A673 (cell line): ENCODE measurements around the gene NEIL3. TPM values are rescaled to one million over a fixed set of nuclear protein-coding genes. Genes with fewer than 3 reads are reported as not detected.
A peak's percentile ranks its signal among the peaks of the same experiment; 100 is the strongest.

ENCODE experiments used
- BruUV-seq: library from RNA; stranded (reverse); fragments of 400-500 nt; replicated peaks from 2 replicates; lab custom pipeline; 2021; lab: Mats Ljungman, UMichigan
- CTCF ChIA-PET: fragments of 300-600 bp; sonication (Branson Sonifier 250); formaldehyde crosslinking; loops from one replicate; lab custom pipeline; 2022; ENCODE audit warnings: antibody characterized with exemption; lab: Charles Lee
- POLR2A ChIA-PET: fragments of 300-600 bp; sonication (Branson Sonifier 250); formaldehyde crosslinking; loops from one replicate; lab custom pipeline; 2022; ENCODE audit warnings: antibody characterized with exemption; ENCODE audit not compliant: low non-redundant PET; lab: Charles Lee
- DNase-seq: peaks from one replicate; pipeline ENCODE4 v3.0.0-alpha.2; 2015; ENCODE audit warnings: low spot score
- H3K27ac ChIP-seq: fragments of 200-600 bp; sonication (generic); 2 replicates; pipeline ENCODE4 v1.5.1; 2016; ENCODE audit warnings: mixed run types, low read depth, mild to moderate bottlenecking, mixed read lengths, antibody characterized with exemption, low read length; ENCODE audit not compliant: poor library complexity, severe bottlenecking
- H3K27me3 ChIP-seq: fragments of 200-600 bp; sonication (generic); replicated peaks from 2 replicates; pipeline ENCODE4 v1.6.1; 2017; ENCODE audit warnings: mixed run types, low read depth, mild to moderate bottlenecking, mixed read lengths, antibody characterized with exemption, low read length; ENCODE audit not compliant: insufficient read depth, poor library complexity
- H3K36me3 ChIP-seq: fragments of 200-600 bp; sonication (generic); 2 replicates; pipeline ENCODE4 v1.6.1; 2016; ENCODE audit warnings: mixed run types, mild to moderate bottlenecking, mixed read lengths, antibody characterized with exemption, low read length; ENCODE audit not compliant: insufficient read depth, poor library complexity, severe bottlenecking
- H3K4me1 ChIP-seq: fragments of 200-600 bp; sonication (generic); 2 replicates; pipeline ENCODE4 v1.6.1; 2017; ENCODE audit warnings: mixed run types, mild to moderate bottlenecking, mixed read lengths, antibody characterized with exemption, low read length; ENCODE audit not compliant: insufficient read depth, poor library complexity, severe bottlenecking
- H3K4me3 ChIP-seq: fragments of 200-600 bp; sonication (generic); 2 replicates; pipeline ENCODE4 v1.5.1; 2016; ENCODE audit warnings: low read depth, mixed run types, mild to moderate bottlenecking, mixed read lengths, low read length; ENCODE audit not compliant: poor library complexity, severe bottlenecking
- H3K9me3 ChIP-seq: fragments of 200-600 bp; sonication (generic); 2 replicates; pipeline ENCODE4 v1.6.1; 2016; ENCODE audit warnings: mixed run types, low read depth, mild to moderate bottlenecking, mixed read lengths, antibody characterized with exemption, low read length; ENCODE audit not compliant: poor library complexity, severe bottlenecking
- EZH2 ChIP-seq: fragments of 200-600 bp; sonication (generic); IDR thresholded peaks from 2 replicates; pipeline ENCODE4 v1.6.1; 2017; ENCODE audit warnings: borderline replicate concordance, low read depth, mild to moderate bottlenecking, mixed read lengths, antibody characterized with exemption, low read length; ENCODE audit not compliant: poor library complexity, severe bottlenecking
- intact Hi-C: fragments of 100-400 bp; cut with micrococcal nuclease; formaldehyde crosslinking; loops from one replicate; pipeline ENCODE4 v1.10.0; 2022; ENCODE audit not compliant: unreplicated experiment
- total RNA-seq: library from RNA; stranded (reverse); gene quantifications from 2 replicates; pipeline ENCODE4 v1.2.3, GENCODE V29; 2021
- TF ChIP-seq, protein P1 (sequence below): fragments of 300-800, 200-600 bp; sonication (generic); conservative IDR thresholded peaks from 2 replicates; pipeline ENCODE4 v1.5.1; 2017; ENCODE audit warnings: low read depth, mild to moderate bottlenecking, antibody characterized with exemption, low read length, moderate library complexity, mixed read lengths

Gene NEIL3
- total RNA-seq, 1 experiment from 2014 or later, result 24.0 TPM

DNA sequence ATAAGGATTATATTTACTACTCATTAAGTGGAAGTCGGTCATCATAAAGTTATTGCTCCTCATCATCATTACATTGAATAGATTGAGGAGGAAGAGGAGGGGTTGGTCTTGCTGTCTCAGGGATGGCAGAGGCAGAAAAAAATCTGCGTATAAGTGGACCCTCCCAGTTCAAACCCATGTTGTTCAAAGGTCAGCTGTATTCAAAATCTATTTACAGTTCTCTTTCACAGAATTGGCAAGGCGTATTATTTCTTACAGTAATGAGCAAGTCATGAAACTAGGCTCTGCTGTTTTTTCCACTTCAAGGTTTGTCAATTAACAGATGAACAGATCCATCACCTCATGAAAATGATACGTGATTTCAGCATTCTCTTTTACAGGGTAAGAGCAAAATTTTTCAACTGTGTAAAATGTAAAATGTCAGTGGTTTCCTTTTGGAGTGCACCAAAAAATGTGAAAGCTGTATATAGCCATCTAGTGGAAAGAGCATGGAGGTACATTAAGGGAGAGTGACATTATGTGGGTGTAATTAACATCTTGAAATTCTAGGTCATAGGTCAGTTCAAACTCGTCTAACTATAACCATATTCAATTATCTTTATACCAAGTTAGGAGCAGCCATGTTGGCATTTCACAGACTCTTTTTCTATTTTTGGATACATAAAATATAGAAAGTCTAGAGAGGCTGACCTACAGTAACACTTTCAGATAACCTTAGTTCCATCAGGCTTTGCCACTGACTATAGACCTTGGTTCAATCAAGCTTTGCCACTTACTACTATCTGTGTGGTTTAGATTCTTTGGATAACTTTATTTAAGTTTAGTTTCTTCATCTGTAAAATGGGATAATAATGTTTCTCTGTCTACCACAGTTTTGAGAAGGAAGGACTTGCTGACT is 30.1 kb downstream of the NEIL3 start:
- intact Hi-C loops, result loop anchor here (2.0 to 10.0 kb wide), 2 partner anchors 89 to 955 kb away; no protein-coding TSS in a partner anchor
- TF ChIP-seq EZH2, result no peak
- TF ChIP-seq, protein P1, sequence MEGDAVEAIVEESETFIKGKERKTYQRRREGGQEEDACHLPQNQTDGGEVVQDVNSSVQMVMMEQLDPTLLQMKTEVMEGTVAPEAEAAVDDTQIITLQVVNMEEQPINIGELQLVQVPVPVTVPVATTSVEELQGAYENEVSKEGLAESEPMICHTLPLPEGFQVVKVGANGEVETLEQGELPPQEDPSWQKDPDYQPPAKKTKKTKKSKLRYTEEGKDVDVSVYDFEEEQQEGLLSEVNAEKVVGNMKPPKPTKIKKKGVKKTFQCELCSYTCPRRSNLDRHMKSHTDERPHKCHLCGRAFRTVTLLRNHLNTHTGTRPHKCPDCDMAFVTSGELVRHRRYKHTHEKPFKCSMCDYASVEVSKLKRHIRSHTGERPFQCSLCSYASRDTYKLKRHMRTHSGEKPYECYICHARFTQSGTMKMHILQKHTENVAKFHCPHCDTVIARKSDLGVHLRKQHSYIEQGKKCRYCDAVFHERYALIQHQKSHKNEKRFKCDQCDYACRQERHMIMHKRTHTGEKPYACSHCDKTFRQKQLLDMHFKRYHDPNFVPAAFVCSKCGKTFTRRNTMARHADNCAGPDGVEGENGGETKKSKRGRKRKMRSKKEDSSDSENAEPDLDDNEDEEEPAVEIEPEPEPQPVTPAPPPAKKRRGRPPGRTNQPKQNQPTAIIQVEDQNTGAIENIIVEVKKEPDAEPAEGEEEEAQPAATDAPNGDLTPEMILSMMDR, result peak; percentile 63
- Histone ChIP-seq H3K27ac (no peak overlapping the region), H3K36me3 (peaks cover 23% of the 10 kb centered on the region), H3K4me1 (peaks cover 2% of the 10 kb centered on the region), H3K9me3 (no peaks in the 10 kb centered on the region), H3K4me3 (no peak overlapping the region), H3K27me3 (no peaks in the 10 kb centered on the region)
- DNase-seq, result peak; percentile 41
- no TSS peak for BruUV-seq
- ChIA-PET POLR2A (no interaction called here), CTCF (interaction anchor here (1.0 kb wide), 1 partner anchor 30 kb away, joined by 3 read pairs; the partner anchor contains the start of gene NEIL3)

DNA sequence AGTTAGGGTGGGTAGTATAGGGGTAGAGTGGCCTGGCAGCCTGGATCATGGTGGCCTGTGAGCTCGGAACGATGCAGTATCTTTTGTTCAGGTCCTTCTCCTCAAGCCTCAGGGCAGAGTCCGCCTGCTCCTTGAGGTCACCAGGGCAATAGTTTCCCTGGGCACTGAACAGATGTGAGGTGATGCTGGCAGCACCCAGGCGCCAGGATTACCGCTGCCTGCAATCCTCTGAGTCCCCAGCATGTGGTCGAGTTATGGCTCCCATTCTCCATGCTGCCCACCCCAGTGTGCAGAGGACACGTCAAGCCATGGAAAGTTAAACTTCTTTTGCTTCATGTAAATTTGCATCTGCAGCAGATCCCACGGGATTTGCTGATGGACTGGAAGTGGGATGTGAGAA is 38.7 kb downstream of the NEIL3 start:
- POLR2A ChIA-PET, result no interaction called here
- Histone ChIP-seq H3K27me3 (no peaks in the 10 kb centered on the region), H3K9me3 (no peaks in the 10 kb centered on the region), H3K36me3 (peaks cover 11% of the 10 kb centered on the region), H3K4me1 (no peaks in the 10 kb centered on the region), H3K4me3 (no peak overlapping the region), H3K27ac (no peak overlapping the region)
- intact Hi-C loops, result no loop called here
- DNase-seq, result no peak
- no TSS peak for BruUV-seq
- CTCF ChIA-PET, result no interaction called here
- no peak for TF ChIP-seq EZH2
- TF ChIP-seq, protein P1, result no peak

DNA sequence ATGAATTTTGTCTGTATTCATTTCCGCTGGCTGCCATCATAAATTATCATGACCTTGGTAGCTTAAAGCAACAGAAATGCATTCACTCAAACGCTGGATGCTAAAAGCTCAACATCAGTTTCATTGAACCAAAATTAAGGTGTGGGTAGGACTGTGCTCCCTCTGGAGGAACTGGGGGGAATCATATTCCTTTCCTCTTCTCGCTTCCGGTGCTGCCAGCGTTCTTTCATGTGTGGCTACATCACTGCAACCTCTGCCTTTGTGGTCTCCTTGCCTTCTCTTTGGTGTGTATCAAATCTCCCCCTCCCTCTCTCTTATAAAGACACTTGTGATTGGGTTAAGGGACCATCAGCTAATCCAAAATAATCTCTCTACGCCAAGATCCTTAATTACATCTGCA is 39.5 kb downstream of the NEIL3 start:
- H3K36me3 ChIP-seq, result peaks cover 18% of the 10 kb centered on the region
- no peaks in the 10 kb centered on the region for H3K9me3 ChIP-seq
- BruUV-seq, result no TSS peak
- no peak overlapping the region for H3K27ac ChIP-seq
- CTCF ChIA-PET, result no interaction called here
- TF ChIP-seq, protein P1, result no peak
- no peak for TF ChIP-seq EZH2
- no peaks in the 10 kb centered on the region for H3K4me1 ChIP-seq
- H3K4me3 ChIP-seq, result no peak overlapping the region
- intact Hi-C loops, result no loop called here
- no peaks in the 10 kb centered on the region for H3K27me3 ChIP-seq
- DNase-seq, result no peak
- POLR2A ChIA-PET, result no interaction called here
